ENCODE data around the gene TTC16.

- TF ChIP-seq CTCF (IDR thresholded peaks at IDR 0.05) (peak in 3 of 4 experiments; percentile 35 to 61 (median 43)), POLR2A (IDR thresholded peaks at IDR 0.05) (peak; percentile 45 to 49), EP300 (IDR thresholded peaks at IDR 0.05) (no peak)
These were observed 16.8 kb upstream of the TTC16 start for GRCh38 chr9:127698985-127699670.

Measured in gastroesophageal sphincter (tissue), 3 donors.